ENCODE measurements around the gene SLC49A3. TPM values are rescaled to one million over a fixed set of nuclear protein-coding genes. Genes with fewer than 3 reads are reported as not detected.

Gene SLC49A3
- total and polyA plus RNA-seq, 2 of the 4 experiments (the other 2 are of a cell fraction), result under 0.01 to 0.32 TPM

DNA sequence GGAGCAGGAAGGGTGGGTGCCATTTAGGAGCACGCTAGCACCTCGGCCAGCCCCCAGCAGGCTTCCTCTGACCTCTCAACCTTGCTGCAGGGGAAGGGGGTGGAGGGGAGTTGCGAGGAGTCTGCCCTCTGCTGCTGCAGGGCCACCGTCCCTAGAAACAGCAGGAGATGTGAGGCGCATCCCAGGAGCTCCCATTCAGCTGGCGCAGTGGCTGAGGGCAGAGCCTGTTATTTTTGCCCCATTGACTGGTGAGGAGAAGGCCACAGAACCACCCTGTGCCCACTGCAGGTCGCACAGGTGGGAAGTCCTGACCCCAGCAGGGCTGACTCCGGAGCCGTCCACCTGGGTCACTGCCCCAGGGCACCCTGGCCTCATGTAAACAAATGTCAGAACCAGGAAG is 55.5 kb downstream of the SLC49A3 start:
- no peak overlapping the region for H2AK5ac ChIP-seq (ENCODE audit: low read depth, low read length)
- no peak overlapping the region for H2AK9ac ChIP-seq (replicated peaks; ENCODE audit: low read depth, low read length, poor library complexity)
- H4K20me1 ChIP-seq (ENCODE audit: insufficient read depth, low read length), result no peaks in the 10 kb centered on the region
- H3K36me3 ChIP-seq (ENCODE audit: control insufficient read depth, insufficient read depth, low read length), result no peaks in the 10 kb centered on the region
- H3K27me3 ChIP-seq (ENCODE audit: control insufficient read depth, insufficient read depth, low read length), result no peaks in the 10 kb centered on the region
- no peak overlapping the region for H3K4me3 ChIP-seq (ENCODE audit: insufficient read depth, low read depth, low read length)
- H3K23ac ChIP-seq (ENCODE audit: low read depth, low read length), result no peak overlapping the region
- H2BK5ac ChIP-seq (ENCODE audit: low read depth, low read length, poor library complexity, severe bottlenecking), result no peak overlapping the region
- TF ChIP-seq NFE2L2 (IDR thresholded peaks at IDR 0.05; ENCODE audit: low read depth, low read length) (no peak), FOS (IDR thresholded peaks at IDR 0.05; ENCODE audit: low read depth, low read length) (no peak), BHLHE40 (IDR thresholded peaks at IDR 0.05; ENCODE audit: low read depth, low read length) (no peak), SMC3 (IDR thresholded peaks at IDR 0.05; ENCODE audit: low read depth, low read length) (no peak), MAZ (IDR thresholded peaks at IDR 0.05; ENCODE audit: borderline replicate concordance, low read depth, low read length) (no peak), RCOR1 (IDR thresholded peaks at IDR 0.05; ENCODE audit: insufficient replicate concordance, low read length) (no peak), CEBPB (IDR thresholded peaks at IDR 0.05; ENCODE audit: low read depth, low read length) (no peak), MXI1 (IDR thresholded peaks at IDR 0.05; ENCODE audit: borderline replicate concordance, low read depth, low read length) (no peak)
- TF ChIP-seq, protein P1, sequence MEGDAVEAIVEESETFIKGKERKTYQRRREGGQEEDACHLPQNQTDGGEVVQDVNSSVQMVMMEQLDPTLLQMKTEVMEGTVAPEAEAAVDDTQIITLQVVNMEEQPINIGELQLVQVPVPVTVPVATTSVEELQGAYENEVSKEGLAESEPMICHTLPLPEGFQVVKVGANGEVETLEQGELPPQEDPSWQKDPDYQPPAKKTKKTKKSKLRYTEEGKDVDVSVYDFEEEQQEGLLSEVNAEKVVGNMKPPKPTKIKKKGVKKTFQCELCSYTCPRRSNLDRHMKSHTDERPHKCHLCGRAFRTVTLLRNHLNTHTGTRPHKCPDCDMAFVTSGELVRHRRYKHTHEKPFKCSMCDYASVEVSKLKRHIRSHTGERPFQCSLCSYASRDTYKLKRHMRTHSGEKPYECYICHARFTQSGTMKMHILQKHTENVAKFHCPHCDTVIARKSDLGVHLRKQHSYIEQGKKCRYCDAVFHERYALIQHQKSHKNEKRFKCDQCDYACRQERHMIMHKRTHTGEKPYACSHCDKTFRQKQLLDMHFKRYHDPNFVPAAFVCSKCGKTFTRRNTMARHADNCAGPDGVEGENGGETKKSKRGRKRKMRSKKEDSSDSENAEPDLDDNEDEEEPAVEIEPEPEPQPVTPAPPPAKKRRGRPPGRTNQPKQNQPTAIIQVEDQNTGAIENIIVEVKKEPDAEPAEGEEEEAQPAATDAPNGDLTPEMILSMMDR (conservative IDR thresholded peaks at IDR 0.05; ENCODE audit: low read depth, low read length), result no peak
- no peaks in the 10 kb centered on the region for H3K4me1 ChIP-seq (ENCODE audit: control insufficient read depth, insufficient read depth, low read length)
- no peak overlapping the region for H3K18ac ChIP-seq (ENCODE audit: low read depth, low read length)
- H3K4ac ChIP-seq (ENCODE audit: low read depth, low read length), result no peak overlapping the region
- no peak overlapping the region for H4K5ac ChIP-seq (ENCODE audit: low read depth, low read length)
- CTCF ChIA-PET, result no interaction called here
- no peak overlapping the region for H2BK120ac ChIP-seq (ENCODE audit: low read depth, low read length)
- H4K91ac ChIP-seq (ENCODE audit: insufficient read depth, low read depth, low read length), result no peak overlapping the region
- no peak overlapping the region for H3K9ac ChIP-seq (ENCODE audit: low read depth, low read length)
- BruUV-seq (replicated peaks), result no TSS peak
- no peak overlapping the region for H4K8ac ChIP-seq (ENCODE audit: low read depth in 2 of 2, low read length in 2 of 2)
- peaks cover 24% of the 10 kb centered on the region for H3K9me3 ChIP-seq (ENCODE audit: control insufficient read depth, insufficient read depth, low read length)
- no peak overlapping the region for H3K56ac ChIP-seq (ENCODE audit: extremely low read depth, insufficient read depth, low read length)
- H3K4me2 ChIP-seq (ENCODE audit: low read depth, low read length), result no peak overlapping the region
- dilution Hi-C loops (cut with HindIII; ENCODE audit: low sequenced_read_pairs, unreplicated experiment), result no loop called here
- H3K27ac ChIP-seq (ENCODE audit: insufficient read depth, low read length), result no peak overlapping the region
- H2BK15ac ChIP-seq (ENCODE audit: low read depth, low read length), result no peak overlapping the region
- in situ Hi-C loops (cut with MboI; ENCODE audit: low sequenced_read_pairs), result no loop called here
- WGBS, 2 experiments (ENCODE audit: extremely low coverage in 2 of 2, insufficient read length in 1 of 2), result no CpG with 5 or more reads among the region's 9 CpGs
- no peaks in the 10 kb centered on the region for H3K79me1 ChIP-seq (ENCODE audit: low read depth in 1 of 2, low read length in 2 of 2)
- DNase-seq (no peak), ATAC-seq (ENCODE audit: low read depth) (no peak)
- intact Hi-C loops (cut with micrococcal nuclease), result no loop called here
- H3K14ac ChIP-seq (replicated peaks; ENCODE audit: low read depth, low read length), result no peak overlapping the region
- no peak overlapping the region for H2BK20ac ChIP-seq (ENCODE audit: low read depth, low read length)
- H3K9me1 ChIP-seq (ENCODE audit: insufficient read depth, low read length), result no peaks in the 10 kb centered on the region
- no peak overlapping the region for H2AFZ ChIP-seq (replicated peaks; ENCODE audit: low read length, poor library complexity)
- POLR2A ChIA-PET (ENCODE audit: unreplicated experiment), result no interaction called here
